ENCODE results near the gene BORCS6. TPM values are rescaled to one million over a fixed set of nuclear protein-coding genes. Genes with fewer than 3 reads are reported as not detected.

The BORCS6 gene
- total and polyA plus RNA-seq, 2 experiments from 2014 or later: 1.8 to 7.1 TPM

DNA sequence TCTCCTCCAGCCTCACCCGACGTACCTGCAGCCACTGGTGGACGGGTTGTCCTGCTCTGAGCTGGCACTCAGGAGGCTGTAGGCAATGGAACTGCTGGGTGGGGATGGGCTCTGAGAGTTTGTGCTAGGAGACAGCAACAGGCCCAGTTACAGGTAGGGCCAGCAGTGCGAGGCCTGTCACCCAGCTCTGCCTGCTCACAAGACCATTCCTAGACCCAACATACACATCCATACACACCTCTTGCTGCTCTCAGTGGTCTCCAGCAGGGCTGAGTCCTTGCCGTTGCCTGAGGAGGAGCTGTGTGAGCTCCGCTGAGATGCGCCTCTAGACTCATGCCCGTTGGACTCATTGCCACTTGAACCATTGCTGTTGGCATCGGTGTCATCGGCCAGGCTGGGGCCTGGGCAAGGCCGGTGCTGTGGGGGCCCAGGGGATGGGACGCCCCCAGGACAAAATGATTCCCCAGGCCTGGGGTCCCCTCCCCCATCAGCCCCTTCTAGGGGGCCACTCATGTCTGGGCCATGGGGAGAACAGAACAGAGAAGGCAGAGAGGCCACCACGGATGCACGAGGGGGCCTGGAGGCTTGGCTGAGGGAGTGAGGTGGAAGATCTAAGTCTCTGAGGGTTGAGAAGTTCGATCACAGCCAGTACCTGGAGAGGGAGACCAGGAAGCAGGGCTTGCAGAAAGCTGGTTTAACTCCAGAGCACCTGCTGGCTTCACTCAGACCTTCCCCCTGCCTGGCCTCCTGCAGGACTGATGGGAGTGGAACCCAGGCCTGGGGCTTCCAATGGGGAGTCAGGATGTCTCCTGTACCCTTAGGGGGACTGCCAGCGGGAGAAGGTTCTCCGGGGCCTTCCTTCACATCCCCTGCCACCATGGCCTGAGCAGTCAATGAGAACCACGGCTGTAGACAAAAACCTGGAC lies 39.5 kb downstream of the BORCS6 start:
- H3K36me3 Mint-ChIP-seq (ENCODE audit: low read depth): peaks cover 34% of the 10 kb centered on the region
- Histone ChIP-seq H3K79me2 (replicated peaks; ENCODE audit: insufficient read depth) (peaks cover 5% of the 10 kb centered on the region; the same call in 1 of the 2 replicates), H2AFZ (no peak overlapping the region), H3K27me3 (ENCODE audit: insufficient read depth) (no peaks in the 10 kb centered on the region), H3K4me2 (peak overlapping the region; percentile 100), H3K27ac (ENCODE audit: low read depth) (no peak overlapping the region), H3F3A (replicated peaks; ENCODE audit: low read depth) (peaks cover 36% of the 10 kb centered on the region; the same call in 1 of the 2 replicates), H3K9me2 (ENCODE audit: insufficient read depth) (no peaks in the 10 kb centered on the region), H3K4me1 (ENCODE audit: insufficient read depth) (peaks cover 26% of the 10 kb centered on the region), H3K4me3 (peak overlapping the region; percentile 97), H3K36me3 (ENCODE audit: insufficient read depth) (no peaks in the 10 kb centered on the region), H4K20me1 (replicated peaks; ENCODE audit: insufficient read depth) (no peaks in the 10 kb centered on the region; the same call in 1 of the 2 replicates)
- ATAC-seq (no peak), DNase-seq (ENCODE audit: low spot score) (peak; percentile 26)
- H3K27me3 Mint-ChIP-seq (ENCODE audit: insufficient read depth, low read depth, poor library complexity): peaks cover 26% of the 10 kb centered on the region
- TF ChIP-seq ZNF114 (CRISPR knock-in tag; IDR thresholded peaks at IDR 0.05): no peak
- peaks cover 17% of the 10 kb centered on the region for H3K4me1 Mint-ChIP-seq
- H3K9me3 Mint-ChIP-seq: no peaks in the 10 kb centered on the region; the same call in 2 of the 3 replicates
- no peak overlapping the region for H3K27ac Mint-ChIP-seq
- H3K4me3 Mint-ChIP-seq: no peak overlapping the region; the same call in 1 of the 3 replicates

- H3K36me3 Mint-ChIP-seq (ENCODE audit: low read depth): peaks cover 36% of the 10 kb centered on the region
- no peak overlapping the region for H3K27ac Mint-ChIP-seq
- ATAC-seq: no peak
- H3K9me3 Mint-ChIP-seq: no peaks in the 10 kb centered on the region; the same call in 2 of the 3 replicates
- Histone ChIP-seq H3K9me2 (ENCODE audit: insufficient read depth) (no peaks in the 10 kb centered on the region), H2AFZ (no peak overlapping the region), H3K27me3 (ENCODE audit: insufficient read depth) (no peaks in the 10 kb centered on the region), H3K4me1 (ENCODE audit: insufficient read depth) (peaks cover 17% of the 10 kb centered on the region), H3K27ac (ENCODE audit: low read depth) (no peak overlapping the region), H3F3A (replicated peaks; ENCODE audit: low read depth) (peaks cover 29% of the 10 kb centered on the region; the same call in 1 of the 2 replicates), H3K4me3 (no peak overlapping the region), H3K79me2 (replicated peaks; ENCODE audit: insufficient read depth) (peaks cover 4% of the 10 kb centered on the region; the same call in 1 of the 2 replicates), H4K20me1 (replicated peaks; ENCODE audit: insufficient read depth) (no peaks in the 10 kb centered on the region; the same call in 1 of the 2 replicates), H3K4me2 (no peak overlapping the region), H3K36me3 (ENCODE audit: insufficient read depth) (no peaks in the 10 kb centered on the region)
- peaks cover 23% of the 10 kb centered on the region for H3K27me3 Mint-ChIP-seq (ENCODE audit: insufficient read depth, low read depth, poor library complexity)
- peaks cover 17% of the 10 kb centered on the region for H3K4me1 Mint-ChIP-seq
- H3K4me3 Mint-ChIP-seq: peak overlapping the region; percentile 2; the same call in 1 of the 3 replicates
- DNase-seq (ENCODE audit: low spot score): no peak
- TF ChIP-seq, protein P1, sequence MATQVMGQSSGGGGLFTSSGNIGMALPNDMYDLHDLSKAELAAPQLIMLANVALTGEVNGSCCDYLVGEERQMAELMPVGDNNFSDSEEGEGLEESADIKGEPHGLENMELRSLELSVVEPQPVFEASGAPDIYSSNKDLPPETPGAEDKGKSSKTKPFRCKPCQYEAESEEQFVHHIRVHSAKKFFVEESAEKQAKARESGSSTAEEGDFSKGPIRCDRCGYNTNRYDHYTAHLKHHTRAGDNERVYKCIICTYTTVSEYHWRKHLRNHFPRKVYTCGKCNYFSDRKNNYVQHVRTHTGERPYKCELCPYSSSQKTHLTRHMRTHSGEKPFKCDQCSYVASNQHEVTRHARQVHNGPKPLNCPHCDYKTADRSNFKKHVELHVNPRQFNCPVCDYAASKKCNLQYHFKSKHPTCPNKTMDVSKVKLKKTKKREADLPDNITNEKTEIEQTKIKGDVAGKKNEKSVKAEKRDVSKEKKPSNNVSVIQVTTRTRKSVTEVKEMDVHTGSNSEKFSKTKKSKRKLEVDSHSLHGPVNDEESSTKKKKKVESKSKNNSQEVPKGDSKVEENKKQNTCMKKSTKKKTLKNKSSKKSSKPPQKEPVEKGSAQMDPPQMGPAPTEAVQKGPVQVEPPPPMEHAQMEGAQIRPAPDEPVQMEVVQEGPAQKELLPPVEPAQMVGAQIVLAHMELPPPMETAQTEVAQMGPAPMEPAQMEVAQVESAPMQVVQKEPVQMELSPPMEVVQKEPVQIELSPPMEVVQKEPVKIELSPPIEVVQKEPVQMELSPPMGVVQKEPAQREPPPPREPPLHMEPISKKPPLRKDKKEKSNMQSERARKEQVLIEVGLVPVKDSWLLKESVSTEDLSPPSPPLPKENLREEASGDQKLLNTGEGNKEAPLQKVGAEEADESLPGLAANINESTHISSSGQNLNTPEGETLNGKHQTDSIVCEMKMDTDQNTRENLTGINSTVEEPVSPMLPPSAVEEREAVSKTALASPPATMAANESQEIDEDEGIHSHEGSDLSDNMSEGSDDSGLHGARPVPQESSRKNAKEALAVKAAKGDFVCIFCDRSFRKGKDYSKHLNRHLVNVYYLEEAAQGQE (IDR thresholded peaks at IDR 0.05; ENCODE audit: unreplicated experiment): no peak
- TF ChIP-seq EZH2 (IDR thresholded peaks at IDR 0.05; ENCODE audit: low read depth, unreplicated experiment) (no peak), ZNF462 (CRISPR knock-in tag; IDR thresholded peaks at IDR 0.05) (no peak)
Measured at GRCh38 chr17:8149419-8150193, 40.4 kb downstream of the BORCS6 start.

All from GM23338 (cell line).